K562 (cell line): Measurements from ENCODE around the gene GLMP. TPM values are rescaled to one million over a fixed set of nuclear protein-coding genes. Genes with fewer than 3 reads are reported as not detected.

Experiments used
- DMBX1 ChIP-seq: fragments of 250-450 bp; sonication (Bioruptor Pico); IDR thresholded peaks from 2 replicates; pipeline ENCODE4 v1.8.0; 2022; ENCODE audit warnings: inconsistent platforms, mild to moderate bottlenecking, moderate library complexity, borderline replicate concordance
- GABPB2 ChIP-seq: fragments of 250-450 bp; sonication (Bioruptor Pico); conservative IDR thresholded peaks from 2 replicates; pipeline ENCODE4 v1.5.1; 2021; ENCODE audit warnings: mild to moderate bottlenecking
- GATA2 ChIP-seq: sonication (generic); formaldehyde crosslinking; IDR thresholded peaks from 2 replicates; pipeline ENCODE4 v1.4.0; 2020; ENCODE audit warnings: mild to moderate bottlenecking, missing genetic modification reagents
- MXI1 ChIP-seq: IDR thresholded peaks from 2 replicates; pipeline ENCODE4 v1.6.1; 2011; ENCODE audit warnings: low read depth, mild to moderate bottlenecking, improper control_type of control experiment, low read length
- NBN ChIP-seq: fragments of 450-650 bp; IDR thresholded peaks from 2 replicates; pipeline ENCODE4 v1.6.1; 2016; ENCODE audit warnings: low read depth, mild to moderate bottlenecking
- RFX5 ChIP-seq: IDR thresholded peaks from 2 replicates; pipeline ENCODE4 v1.6.1; 2011; ENCODE audit warnings: low read depth, mild to moderate bottlenecking, improper control_type of control experiment, low read length
- SMARCC2 ChIP-seq: fragments of 450-650 bp; IDR thresholded peaks from 2 replicates; pipeline ENCODE4 v1.6.1; 2017; ENCODE audit warnings: antibody characterized with exemption, moderate library complexity, mild to moderate bottlenecking, low read depth
- U2AF1 ChIP-seq: fragments of 200-400 bp; formaldehyde crosslinking; optimal IDR thresholded peaks from 2 replicates; pipeline ENCODE3; 2017; ENCODE audit warnings: mild to moderate bottlenecking, low read depth, low read length, moderate library complexity
- ZC3H4 ChIP-seq: sonication (generic); formaldehyde crosslinking; IDR thresholded peaks from 2 replicates; pipeline ENCODE4 v1.9.0; 2021; ENCODE audit warnings: missing genetic modification reagents, borderline replicate concordance
- ZNF212 ChIP-seq: fragments of 450-650 bp; formaldehyde crosslinking; IDR thresholded peaks from 2 replicates; pipeline ENCODE4 v1.4.0; 2020; ENCODE audit warnings: mild to moderate bottlenecking
- ZNF395 ChIP-seq: fragments of 200-800 bp; sonication (Bioruptor generic); IDR thresholded peaks from 2 replicates; pipeline ENCODE4 v1.6.1; 2017; ENCODE audit warnings: missing genetic modification characterization, missing compliant biosample characterization
- polyA plus RNA-seq, 8 experiments: library from polyadenylated mRNA; depleted of rRNA in 4 of 8; stranded (reverse) in 5 of 8; unstranded in 3 of 8; fragments of >200 nt; fragmentation: Nextera tagmentation in 2 of 8; fragmentation: Illumina TruSeq in 1 of 8; extraction: Ambion mirVana in 2 of 8; extraction: Trizol in 1 of 8; gene quantifications; 2 replicates each; pipeline versions ENCODE4 v1.2.1 to v1.2.3, GENCODE V29; 2011 to 2014; ENCODE audit warnings: inconsistent platforms in 1 of 8, missing spikeins in 1 of 8
- total RNA-seq, 7 experiments: library from RNA; depleted of rRNA in 6 of 7; stranded (reverse); fragments of >200 nt in 6 of 7; fragmentation: Illumina TruSeq in 2 of 7; extraction: Trizol in 2 of 7; gene quantifications; 2 replicates each; pipeline versions ENCODE4 v1.2.1 to v1.2.3, GENCODE V29; 2011 to 2021; ENCODE audit warnings: low replicate concordance in 1 of 7
- TF ChIP-seq, protein P1 (sequence below): fragments of 450-650 bp; formaldehyde crosslinking; IDR thresholded peaks from 2 replicates; pipeline ENCODE4 v1.4.0; 2020; ENCODE audit warnings: mild to moderate bottlenecking
- TF ChIP-seq, protein P2 (sequence below): sonication (generic); formaldehyde crosslinking; IDR thresholded peaks from 2 replicates; pipeline ENCODE4 v1.8.0; 2023; ENCODE audit warnings: mild to moderate bottlenecking, missing genetic modification reagents
- TF ChIP-seq, protein P3 (sequence below): sonication (generic); formaldehyde crosslinking; IDR thresholded peaks from 2 replicates; pipeline ENCODE4 v1.8.0; 2022; ENCODE audit warnings: mild to moderate bottlenecking, missing genetic modification reagents

The GLMP gene
- total and polyA plus RNA-seq, 9 of the 15 experiments (the other 6 are each of a cell fraction or from before 2014, with no cell fraction given) = 8.3 to 28.2 (median 22.4) TPM

DNA sequence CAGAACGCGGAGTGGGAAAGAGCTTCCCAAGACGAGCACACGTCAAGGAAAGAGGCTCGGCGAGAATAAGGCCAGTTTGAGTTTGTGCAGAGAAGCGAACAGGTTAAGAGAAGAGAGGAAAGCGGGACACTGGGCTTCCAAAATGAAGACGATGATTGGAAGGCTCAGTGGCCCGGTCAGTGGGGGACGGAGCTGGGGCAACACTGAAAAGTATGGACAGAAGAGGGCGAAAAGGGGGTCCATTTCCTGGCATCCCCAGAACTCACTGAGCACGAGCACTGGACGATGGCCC is 42.4 kb upstream of the GLMP start (continued):
- TF ChIP-seq ZNF395 (CRISPR knock-in tag) = no peak
- TF ChIP-seq GABPB2 (CRISPR knock-in tag) = no peak
- 0 out of 2 replicates have a peak, but pooled peaks have one; percentile 17 for TF ChIP-seq DMBX1 (CRISPR knock-in tag)
- TF ChIP-seq SMARCC2 = no peak
- no peak for TF ChIP-seq GATA2 (CRISPR knock-in tag)
- peak; percentile 47; the same call in 1 of the 2 replicates for TF ChIP-seq NBN
- TF ChIP-seq, protein P1, sequence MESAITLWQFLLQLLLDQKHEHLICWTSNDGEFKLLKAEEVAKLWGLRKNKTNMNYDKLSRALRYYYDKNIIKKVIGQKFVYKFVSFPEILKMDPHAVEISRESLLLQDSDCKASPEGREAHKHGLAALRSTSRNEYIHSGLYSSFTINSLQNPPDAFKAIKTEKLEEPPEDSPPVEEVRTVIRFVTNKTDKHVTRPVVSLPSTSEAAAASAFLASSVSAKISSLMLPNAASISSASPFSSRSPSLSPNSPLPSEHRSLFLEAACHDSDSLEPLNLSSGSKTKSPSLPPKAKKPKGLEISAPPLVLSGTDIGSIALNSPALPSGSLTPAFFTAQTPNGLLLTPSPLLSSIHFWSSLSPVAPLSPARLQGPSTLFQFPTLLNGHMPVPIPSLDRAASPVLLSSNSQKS (CRISPR knock-in tag) = 0 out of 2 replicates have a peak, but pooled peaks have one; percentile 16
- no peak for TF ChIP-seq ZC3H4 (CRISPR knock-in tag)
- TF ChIP-seq, protein P2, sequence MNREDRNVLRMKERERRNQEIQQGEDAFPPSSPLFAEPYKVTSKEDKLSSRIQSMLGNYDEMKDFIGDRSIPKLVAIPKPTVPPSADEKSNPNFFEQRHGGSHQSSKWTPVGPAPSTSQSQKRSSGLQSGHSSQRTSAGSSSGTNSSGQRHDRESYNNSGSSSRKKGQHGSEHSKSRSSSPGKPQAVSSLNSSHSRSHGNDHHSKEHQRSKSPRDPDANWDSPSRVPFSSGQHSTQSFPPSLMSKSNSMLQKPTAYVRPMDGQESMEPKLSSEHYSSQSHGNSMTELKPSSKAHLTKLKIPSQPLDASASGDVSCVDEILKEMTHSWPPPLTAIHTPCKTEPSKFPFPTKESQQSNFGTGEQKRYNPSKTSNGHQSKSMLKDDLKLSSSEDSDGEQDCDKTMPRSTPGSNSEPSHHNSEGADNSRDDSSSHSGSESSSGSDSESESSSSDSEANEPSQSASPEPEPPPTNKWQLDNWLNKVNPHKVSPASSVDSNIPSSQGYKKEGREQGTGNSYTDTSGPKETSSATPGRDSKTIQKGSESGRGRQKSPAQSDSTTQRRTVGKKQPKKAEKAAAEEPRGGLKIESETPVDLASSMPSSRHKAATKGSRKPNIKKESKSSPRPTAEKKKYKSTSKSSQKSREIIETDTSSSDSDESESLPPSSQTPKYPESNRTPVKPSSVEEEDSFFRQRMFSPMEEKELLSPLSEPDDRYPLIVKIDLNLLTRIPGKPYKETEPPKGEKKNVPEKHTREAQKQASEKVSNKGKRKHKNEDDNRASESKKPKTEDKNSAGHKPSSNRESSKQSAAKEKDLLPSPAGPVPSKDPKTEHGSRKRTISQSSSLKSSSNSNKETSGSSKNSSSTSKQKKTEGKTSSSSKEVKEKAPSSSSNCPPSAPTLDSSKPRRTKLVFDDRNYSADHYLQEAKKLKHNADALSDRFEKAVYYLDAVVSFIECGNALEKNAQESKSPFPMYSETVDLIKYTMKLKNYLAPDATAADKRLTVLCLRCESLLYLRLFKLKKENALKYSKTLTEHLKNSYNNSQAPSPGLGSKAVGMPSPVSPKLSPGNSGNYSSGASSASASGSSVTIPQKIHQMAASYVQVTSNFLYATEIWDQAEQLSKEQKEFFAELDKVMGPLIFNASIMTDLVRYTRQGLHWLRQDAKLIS (CRISPR knock-in tag) = no peak
- TF ChIP-seq U2AF1 = no peak
- no peak for TF ChIP-seq ZNF212 (CRISPR knock-in tag)
- peak; percentile 20; the same call in 1 of the 2 replicates for TF ChIP-seq MXI1
- no peak for TF ChIP-seq RFX5
- TF ChIP-seq, protein P3, sequence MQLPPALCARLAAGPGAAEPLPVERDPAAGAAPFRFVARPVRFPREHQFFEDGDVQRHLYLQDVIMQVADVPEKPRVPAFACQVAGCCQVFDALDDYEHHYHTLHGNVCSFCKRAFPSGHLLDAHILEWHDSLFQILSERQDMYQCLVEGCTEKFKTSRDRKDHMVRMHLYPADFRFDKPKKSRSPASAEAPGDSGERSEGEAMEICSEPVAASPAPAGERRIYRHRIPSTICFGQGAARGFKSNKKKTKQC (CRISPR knock-in tag) = no peak
